Suppressor macrophage treated with lipopolysaccharide for 1 hour (primary cell): ENCODE data around the gene HMX1.

Experiments
- DNase-seq, 3 donors: peaks; one replicate each; pipeline ENCODE4 v3.0.0-alpha.2; 2020 to 2022

Gene HMX1

GRCh38 chr4:8891646-8892555 is 20.3 kb upstream of the HMX1 start:
- DNase-seq: no peak

GRCh38 chr4:8891255-8891645 is 19.6 kb upstream of the HMX1 start:
- no peak for DNase-seq

DNA sequence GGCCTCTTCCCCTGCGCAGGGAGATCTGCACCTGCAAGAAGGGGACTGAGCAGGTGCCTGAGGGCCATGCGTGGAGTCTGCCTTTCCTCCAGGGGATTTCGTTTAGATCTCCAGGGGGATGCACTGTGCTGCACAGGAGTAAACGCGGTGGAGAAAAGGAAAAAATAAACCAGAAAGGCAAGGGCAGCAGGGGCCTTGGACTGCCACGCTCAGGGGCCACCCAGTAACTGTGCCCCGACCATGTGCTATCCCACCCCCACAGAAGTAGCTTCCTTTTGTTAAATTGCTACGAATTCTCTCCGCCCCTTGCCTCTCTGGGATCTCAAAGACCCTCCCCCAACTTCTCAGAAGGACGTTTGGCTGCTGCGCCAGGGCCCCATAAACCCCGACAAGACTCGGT is 17.2 kb upstream of the HMX1 start:
- DNase-seq: no peak

GRCh38 chr4:8886612-8887406 is 15.2 kb upstream of the HMX1 start:
- DNase-seq: no peak

DNA sequence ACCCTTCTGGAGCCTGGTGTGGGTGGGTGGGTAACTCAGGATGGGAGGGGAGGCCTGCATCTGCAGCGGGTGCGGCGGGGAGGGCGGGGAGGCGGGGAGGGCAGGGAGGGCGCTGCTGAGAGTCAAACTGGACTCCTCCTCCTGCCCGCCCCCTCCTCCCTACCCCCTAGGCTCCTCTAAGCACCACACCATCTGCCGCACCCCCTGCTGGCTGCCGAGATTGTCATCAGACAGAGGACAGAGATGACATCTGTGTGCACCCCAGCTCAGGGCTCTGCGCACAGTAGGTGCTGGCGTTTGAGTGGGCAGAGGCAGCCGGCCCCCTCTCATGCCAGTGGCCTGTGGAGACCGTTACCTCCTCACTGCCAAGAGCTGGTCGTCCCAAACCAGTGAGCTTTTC is 10.6 kb upstream of the HMX1 start:
- DNase-seq: no peak

DNA sequence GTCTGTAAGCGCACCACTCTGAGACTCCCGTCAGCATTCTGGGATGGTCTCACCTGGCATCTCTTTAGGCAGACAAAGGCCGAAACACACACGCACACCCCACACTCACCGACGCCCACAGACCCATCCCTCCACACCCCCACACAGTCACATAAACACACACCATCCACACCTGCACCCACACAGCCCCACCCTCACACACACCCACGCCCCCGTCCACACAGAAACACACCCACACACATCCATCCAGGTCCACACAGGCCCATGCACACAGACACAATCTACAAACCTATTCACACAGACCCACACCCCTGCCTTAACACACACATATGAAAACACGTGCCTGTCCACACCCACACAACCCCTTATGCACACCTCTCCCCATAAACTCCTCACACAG is 9.2 kb upstream of the HMX1 start:
- DNase-seq: no peak

- no peak for DNase-seq
These were observed 7.9 kb upstream of the HMX1 start for GRCh38 chr4:8879574-8879973.

DNA sequence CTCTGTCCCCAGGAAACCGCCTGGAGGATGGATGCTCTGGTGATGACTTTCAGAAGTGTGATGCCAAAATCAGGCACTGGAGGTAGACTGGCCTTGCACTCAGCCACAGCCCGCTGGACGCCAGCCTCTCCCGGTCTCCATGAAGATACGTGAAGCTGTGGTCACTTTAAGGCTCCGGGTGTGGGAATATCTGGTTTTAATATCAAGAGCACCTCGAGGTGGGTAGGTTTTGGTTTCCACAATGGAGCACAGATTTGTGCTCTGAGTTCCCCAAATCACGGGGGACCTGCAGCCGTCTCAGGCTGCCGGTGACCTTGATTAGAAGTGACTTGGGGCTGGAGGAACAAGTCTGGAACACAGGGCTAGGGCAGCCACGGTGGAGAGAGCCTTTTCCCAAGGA is 6.8 kb upstream of the HMX1 start:
- no peak for DNase-seq

DNA sequence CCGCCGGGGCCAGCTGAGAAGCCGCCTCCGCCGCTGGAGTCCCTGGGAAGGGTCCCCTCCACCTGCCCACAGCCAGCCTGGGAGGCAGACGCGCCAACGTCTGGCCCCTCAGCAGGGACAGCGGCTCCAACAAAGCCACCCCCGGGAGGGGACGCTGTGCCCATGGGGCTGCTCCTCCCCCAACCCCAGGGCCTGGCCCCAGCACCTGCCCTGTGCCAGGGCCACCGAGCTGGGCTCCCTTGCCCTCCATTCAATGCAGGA is 6.1 kb upstream of the HMX1 start:
- no peak for DNase-seq

GRCh38 chr4:8876982-8877779 is 5.5 kb upstream of the HMX1 start:
- no peak for DNase-seq

DNA sequence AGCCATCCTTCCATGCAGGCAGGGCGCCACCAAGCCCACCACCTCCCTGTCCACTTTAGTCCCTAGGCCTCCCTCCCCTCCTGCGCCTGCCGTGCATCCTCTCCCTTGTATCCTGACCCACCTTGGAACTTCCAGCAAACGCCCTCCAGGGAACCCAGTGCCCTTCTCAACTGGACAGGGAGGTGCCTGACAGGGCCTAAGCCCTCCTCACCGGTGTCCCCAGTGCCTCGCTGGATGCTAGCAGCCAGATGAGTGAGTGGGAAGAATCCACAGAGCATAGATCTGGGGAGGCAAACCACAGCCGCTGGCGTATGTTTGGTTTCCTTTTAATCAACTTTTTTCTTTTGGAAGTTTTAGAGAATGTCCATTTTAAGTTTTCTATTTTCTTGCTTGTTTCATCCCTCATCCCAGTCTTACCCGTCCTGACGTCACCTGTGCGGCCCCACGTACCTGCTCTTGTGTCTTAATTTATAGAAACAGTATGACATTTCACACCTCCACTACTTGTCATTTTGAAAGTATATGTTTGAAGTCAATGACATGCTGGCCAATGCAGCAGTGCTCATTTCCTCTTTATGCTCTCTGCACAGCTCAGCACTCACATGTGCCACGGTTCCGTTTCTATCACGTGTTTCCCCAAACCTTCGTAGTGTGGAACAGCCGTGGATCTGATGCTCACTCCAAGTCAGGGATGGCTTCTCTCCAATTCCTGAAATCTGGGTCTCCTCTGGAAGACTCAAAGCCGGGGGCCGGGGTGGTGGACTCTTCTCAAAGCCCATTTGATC is 3.4 kb upstream of the HMX1 start:
- peak in 1 of 3 donors; percentile 21 for DNase-seq

DNA sequence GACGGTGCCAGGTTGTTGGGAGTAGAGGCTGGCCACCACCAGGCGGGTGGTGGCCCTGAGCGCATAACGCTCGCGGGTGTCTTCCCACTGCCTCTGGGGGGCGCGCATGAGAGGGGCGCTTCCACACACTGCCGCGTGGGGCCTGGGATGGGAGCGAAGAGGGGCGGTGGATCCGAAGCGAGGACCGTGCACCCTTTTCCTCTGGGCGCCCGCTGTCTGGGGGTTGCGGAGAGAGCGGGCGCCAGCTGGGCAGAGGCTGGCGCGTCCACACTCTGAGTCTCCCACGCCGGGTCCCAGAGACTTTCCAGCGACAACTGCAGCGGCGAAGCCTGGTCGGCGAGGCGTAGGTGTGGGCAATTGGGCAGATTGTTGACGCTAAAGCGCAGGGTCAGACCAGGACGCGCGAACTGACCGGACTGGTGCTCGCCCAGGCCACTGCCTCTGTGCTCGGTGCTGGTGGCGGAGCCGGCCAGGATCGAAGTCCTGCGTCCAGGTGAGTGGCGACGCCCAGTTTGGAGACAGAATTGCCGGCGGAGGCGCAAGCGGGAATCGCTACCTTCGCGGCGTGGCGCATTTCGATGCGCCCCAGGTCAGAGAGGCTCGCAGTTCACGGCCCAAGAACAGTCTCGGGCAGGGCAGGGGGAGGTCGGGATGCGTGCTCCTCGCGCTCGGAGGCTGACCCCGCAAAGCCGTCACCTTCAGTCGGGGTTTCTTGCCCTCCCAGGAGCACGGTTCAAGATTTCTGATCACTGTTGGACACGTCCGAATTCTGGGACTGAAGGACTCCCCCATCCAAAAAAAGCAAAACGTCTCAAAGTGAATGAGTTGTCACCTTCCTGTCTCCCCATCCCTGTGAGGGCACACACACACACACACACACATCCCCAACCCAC is 2.6 kb upstream of the HMX1 start:
- DNase-seq: no peak

GRCh38 chr4:8872402-8873291 is 1.0 kb upstream of the HMX1 start:
- DNase-seq: no peak

GRCh38 chr4:8870647-8871416 is 807 bp downstream of the HMX1 start:
- DNase-seq: no peak

- DNase-seq: no peak
These were observed 1.6 kb downstream of the HMX1 start for GRCh38 chr4:8869898-8870646.

- no peak for DNase-seq
These were observed 2.4 kb downstream of the HMX1 start for GRCh38 chr4:8869002-8869897.

- no peak for DNase-seq
These were observed 3.2 kb downstream of the HMX1 start for GRCh38 chr4:8868321-8869001.
